D341Med (cell line): Measurements from ENCODE around the gene PLXNC1.

Experiments
- DNase-seq: peaks from one replicate; pipeline ENCODE4 v3.0.0; 2012; ENCODE audit warnings: low spot score

Gene PLXNC1

GRCh38 chr12:94147991-94148738 lies at the start of gene PLXNC1:
Gene PLXNC1 (plus strand): TSS chr12:94148577. CDS start chr12:94148972, 395 bp downstream.
- DNase-seq: peak; percentile 64

- DNase-seq: no peak
Measured at GRCh38 chr12:94099191-94099590, 49.2 kb upstream of the PLXNC1 start.

- DNase-seq: no peak
Measured at GRCh38 chr12:94099632-94100031, 48.7 kb upstream of the PLXNC1 start.

DNA sequence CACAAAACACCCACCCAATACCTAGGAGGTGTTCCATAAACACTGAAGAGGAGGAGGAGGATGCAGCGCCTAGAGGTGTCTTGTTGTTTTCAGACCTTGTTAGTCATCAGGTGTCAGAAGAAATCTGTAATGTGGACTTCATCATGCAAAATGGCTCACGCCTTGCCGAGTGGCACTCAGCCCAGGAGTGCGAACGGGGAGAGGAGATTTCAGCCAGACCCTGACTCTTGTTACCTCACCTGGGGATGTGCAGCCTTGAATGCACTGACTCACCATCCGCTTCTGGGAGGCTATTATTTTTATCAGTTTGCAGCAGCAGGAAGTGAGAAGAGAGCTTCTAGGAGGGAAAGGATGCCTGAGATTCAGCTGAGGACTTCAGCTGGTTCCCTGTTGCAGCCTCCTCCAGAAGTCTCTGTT lies 48.2 kb upstream of the PLXNC1 start:
- DNase-seq: no peak

DNA sequence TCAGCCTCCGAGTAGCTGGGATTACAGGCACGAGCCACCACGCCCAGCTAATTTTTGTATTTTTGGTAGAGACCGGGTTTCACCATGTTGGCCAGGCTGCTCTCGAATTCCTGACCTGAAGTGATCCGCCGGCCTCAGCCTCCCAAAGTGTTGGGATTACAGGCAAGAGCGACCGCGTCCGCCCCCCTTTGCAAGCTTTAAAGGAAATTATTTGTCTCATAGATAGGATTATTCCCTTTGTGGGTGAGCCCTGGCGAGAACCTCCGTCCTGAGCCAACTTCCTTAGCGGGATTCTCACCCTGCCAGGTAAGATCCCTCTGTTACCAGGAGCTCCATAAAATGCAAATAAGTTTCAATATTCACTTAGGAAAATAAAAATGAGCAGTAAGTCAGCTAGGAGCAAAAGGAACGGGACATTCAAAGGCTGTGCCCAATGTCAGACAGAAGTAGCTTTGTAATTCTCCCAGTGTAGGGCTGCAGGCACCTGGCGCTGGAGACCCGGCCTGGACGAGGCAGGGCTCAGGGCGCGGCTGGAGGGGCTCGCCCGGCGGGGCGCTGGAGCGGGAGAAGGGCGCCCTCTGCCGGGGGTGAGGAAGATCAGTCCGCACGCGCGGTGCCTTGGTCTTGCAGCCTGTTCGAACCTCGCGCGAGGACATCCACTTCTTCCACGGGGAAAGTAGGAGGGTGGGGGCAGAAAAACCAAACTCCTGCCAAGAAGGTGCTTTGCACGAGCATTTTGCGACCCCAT lies 47.2 kb upstream of the PLXNC1 start:
- DNase-seq: peak; percentile 94

DNA sequence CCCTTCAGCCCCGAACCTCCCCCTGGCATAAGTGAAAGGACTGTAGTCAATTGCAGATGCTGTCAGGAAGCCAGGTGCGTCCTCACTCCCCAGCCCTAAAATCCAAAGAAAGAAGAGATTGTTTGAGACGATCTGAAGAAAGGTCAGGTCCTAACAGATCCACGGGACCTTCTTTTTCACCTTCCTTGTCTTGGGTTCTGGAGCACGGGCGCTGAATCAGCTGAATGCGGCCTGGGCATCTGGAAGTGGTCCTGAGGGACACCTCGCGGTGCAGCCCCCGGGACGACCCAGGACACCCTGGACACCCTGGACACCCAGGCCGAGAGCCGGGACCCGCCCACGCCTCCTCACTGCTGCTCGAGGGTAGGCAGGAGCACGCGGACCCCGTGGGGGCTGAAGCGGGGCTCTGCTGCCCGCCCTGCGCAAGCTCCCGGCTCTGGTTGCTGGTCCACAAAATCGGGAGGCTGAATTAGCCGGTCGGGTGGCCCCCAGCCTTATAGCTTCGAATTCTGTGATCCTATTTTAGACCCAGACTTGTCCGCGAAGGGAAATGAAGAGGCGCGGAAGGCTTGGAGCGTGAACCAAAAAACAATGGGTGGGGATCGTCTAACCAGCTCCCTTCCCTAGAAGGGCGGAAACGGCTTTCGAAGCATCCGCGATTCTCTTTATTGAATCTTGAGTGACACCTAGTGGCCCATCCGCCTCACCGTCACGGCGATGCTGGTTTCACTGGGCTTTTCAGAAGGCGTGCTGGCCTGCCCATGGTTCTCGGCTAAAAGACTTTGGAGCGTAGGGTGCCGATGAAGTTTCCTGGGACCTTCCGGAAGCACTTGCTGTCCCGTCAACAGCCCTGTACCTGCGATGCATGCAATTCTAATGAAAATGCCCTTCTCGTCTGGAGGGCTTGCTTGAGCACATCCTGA lies 46.4 kb upstream of the PLXNC1 start:
- peak; percentile 84 for DNase-seq

- no peak for DNase-seq
Measured at GRCh38 chr12:94103986-94104385, 44.4 kb upstream of the PLXNC1 start.

DNA sequence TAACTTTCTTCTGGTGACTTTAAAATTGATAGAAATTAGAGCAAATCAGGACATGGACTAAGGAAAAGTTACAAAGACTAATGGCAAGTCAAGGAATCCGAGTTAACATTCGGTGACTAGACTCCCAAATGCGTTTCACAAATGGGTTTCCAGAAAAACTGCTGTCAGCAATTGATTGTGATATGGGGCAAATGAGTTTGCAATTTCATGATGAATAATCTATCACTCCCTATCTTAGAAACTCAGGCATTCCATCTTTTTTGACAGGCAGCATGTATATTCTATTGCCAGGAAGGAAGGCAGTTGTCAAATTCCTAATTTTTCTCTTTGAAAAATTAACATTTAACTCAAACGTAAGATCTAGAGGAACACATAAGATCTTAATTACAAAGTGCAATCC lies 40.5 kb upstream of the PLXNC1 start:
- DNase-seq: no peak

- DNase-seq: no peak
Measured at GRCh38 chr12:94109160-94109559, 39.2 kb upstream of the PLXNC1 start.

GRCh38 chr12:94110258-94110657 lies 38.1 kb upstream of the PLXNC1 start:
- DNase-seq: no peak

DNA sequence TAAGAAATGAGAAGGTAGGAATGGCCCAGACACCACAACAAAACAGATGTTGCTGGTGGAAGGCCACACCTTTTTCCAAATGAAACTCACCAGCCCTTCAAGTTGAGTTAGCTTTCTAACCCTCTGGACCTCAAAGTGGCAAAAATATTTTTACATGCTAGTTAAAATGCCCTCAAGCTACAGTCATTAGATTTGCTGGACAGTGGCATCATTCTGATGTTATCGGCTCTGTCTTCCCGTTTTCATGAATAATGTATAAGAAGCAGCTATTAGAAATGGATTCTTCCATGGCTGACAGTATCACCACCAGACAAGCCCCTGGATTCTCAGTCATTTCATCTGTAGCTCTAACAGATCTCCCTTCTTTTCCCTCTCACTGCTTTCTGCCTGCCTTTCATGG lies 37.1 kb upstream of the PLXNC1 start:
- DNase-seq: no peak

- DNase-seq: no peak
Measured at GRCh38 chr12:94112121-94112520, 36.3 kb upstream of the PLXNC1 start.

GRCh38 chr12:94114166-94114565 lies 34.2 kb upstream of the PLXNC1 start:
- no peak for DNase-seq

- no peak for DNase-seq
Measured at GRCh38 chr12:94116191-94116590, 32.2 kb upstream of the PLXNC1 start.

DNA sequence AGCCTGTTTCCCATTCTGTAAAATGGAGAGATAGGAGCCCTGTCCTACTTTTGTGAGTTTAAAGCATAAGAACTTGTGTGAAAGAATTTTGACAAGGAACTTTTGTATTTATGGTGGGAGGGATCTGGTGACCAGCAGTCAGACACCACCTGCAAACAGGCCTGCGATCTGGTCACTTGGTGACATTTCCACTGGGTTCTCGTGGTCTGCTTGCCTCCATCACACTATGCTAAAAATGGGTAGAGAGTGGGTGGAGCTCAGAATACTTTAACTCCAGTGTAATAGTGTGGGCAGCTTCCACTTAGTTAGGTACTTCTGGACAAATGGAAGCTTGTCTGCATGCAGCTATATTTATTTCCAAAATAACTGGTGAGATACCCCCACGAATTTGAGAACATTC lies 26.5 kb upstream of the PLXNC1 start:
- no peak for DNase-seq

DNA sequence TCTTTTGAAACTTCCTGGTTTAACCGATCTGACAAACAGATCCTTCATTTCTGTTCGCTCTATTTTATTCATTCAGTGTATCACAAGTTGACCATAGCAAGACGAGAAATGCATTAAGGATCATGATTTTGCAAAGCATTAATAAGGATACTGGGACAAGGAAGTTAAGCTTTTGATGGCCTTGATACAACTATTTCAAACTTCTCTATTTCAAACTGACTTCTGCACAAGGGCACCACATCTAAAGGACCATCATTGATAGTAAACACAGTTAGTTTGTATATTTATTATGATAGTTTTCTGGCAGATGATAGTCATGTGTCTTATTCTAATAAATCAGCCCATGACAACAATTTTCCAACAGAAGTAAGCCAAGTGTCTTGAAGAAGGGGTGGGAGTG lies 25.8 kb upstream of the PLXNC1 start:
- no peak for DNase-seq

- no peak for DNase-seq
Measured at GRCh38 chr12:94123127-94123526, 25.2 kb upstream of the PLXNC1 start.

GRCh38 chr12:94126067-94126466 lies 22.3 kb upstream of the PLXNC1 start:
- no peak for DNase-seq

- no peak for DNase-seq
Measured at GRCh38 chr12:94127239-94128131, 20.9 kb upstream of the PLXNC1 start.

DNA sequence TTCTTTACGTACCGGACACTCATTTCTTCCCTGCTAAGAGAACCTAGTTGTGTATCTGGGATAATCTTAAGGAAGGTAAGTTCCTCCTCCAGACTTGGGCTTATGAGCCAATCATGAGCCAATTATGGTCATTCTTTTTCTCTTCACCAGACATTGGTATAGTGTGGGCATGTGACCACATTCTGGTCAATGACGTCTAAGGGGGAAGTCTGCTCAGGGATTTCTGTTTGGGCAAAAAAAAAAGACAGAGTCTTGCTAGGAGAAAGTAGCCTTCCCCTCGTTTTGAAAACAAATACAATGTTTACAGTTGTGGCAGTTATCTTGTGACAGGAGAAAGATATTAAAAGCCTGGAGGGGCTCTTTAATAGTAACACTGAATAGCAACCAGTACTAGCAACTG lies 20.1 kb upstream of the PLXNC1 start:
- no peak for DNase-seq
